K562 (cell line): ENCODE measurements around the gene ZNF180. TPM values are rescaled to one million over a fixed set of nuclear protein-coding genes. Genes with fewer than 3 reads are reported as not detected.

Source experiments
- CBX1 ChIP-seq: sonication (generic); IDR thresholded peaks from 2 replicates; pipeline ENCODE4 v1.6.1; 2016; ENCODE audit warnings: antibody characterized with exemption, low read depth, mild to moderate bottlenecking
- CEBPG ChIP-seq, 3 experiments: fragments of 200-800 bp in 1 of 3; sonication (Bioruptor generic) in 1 of 3; sonication (generic) in 1 of 3; formaldehyde crosslinking in 1 of 3; IDR thresholded peaks in 2 of 3; conservative IDR thresholded peaks in 1 of 3; 2 replicates each; pipeline versions ENCODE4 v1.6.1 to v1.8.0; 2016 to 2022; ENCODE audit warnings: missing compliant biosample characterization in 2 of 3, missing genetic modification characterization in 2 of 3, mild to moderate bottlenecking in 1 of 3, missing genetic modification reagents in 1 of 3
- ESRRB ChIP-seq: fragments of 250-450 bp; sonication (Bioruptor Pico); IDR thresholded peaks from 2 replicates; pipeline ENCODE4 v1.5.0; 2020; ENCODE audit warnings: mild to moderate bottlenecking, moderate library complexity, borderline replicate concordance
- EZH2 ChIP-seq: IDR thresholded peaks from 2 replicates; pipeline ENCODE4 v1.6.1; 2012; ENCODE audit warnings: low read depth, mild to moderate bottlenecking, inconsistent platforms, low read length, borderline replicate concordance
- GTF2F1 ChIP-seq: IDR thresholded peaks from 2 replicates; pipeline ENCODE4 v1.6.1; 2011; ENCODE audit warnings: low read depth, low read length, improper control_type of control experiment
- HNRNPH1 ChIP-seq: fragments of 200-400 bp; formaldehyde crosslinking; optimal IDR thresholded peaks from 2 replicates; pipeline ENCODE3; 2017; ENCODE audit warnings: low read depth, mild to moderate bottlenecking, low read length, moderate library complexity
- KLF13 ChIP-seq: fragments of 450-650 bp; IDR thresholded peaks from 2 replicates; pipeline ENCODE4 v1.6.1; 2016; ENCODE audit warnings: missing genetic modification characterization, low read depth, mild to moderate bottlenecking, missing compliant biosample characterization, moderate library complexity, borderline replicate concordance
- NCOA4 ChIP-seq: fragments of 450-650 bp; IDR thresholded peaks from 2 replicates; pipeline ENCODE4 v1.6.1; 2018; ENCODE audit warnings: mild to moderate bottlenecking; ENCODE audit not compliant: partially characterized antibody
- RBFOX2 ChIP-seq: fragments of 200-400 bp; formaldehyde crosslinking; IDR thresholded peaks from 2 replicates; pipeline ENCODE4 v1.6.1; 2017; ENCODE audit warnings: low read depth, mild to moderate bottlenecking, low read length, moderate library complexity
- SNRNP70 ChIP-seq: fragments of 200-400 bp; formaldehyde crosslinking; optimal IDR thresholded peaks from 2 replicates; pipeline ENCODE3; 2017; ENCODE audit warnings: low read depth, low read length
- SOX6 ChIP-seq: fragments of 450-650 bp; IDR thresholded peaks from 2 replicates; pipeline ENCODE4 v1.6.1; 2014; ENCODE audit warnings: mild to moderate bottlenecking
- SREBF1 ChIP-seq: fragments of 150-350 bp; IDR thresholded peaks from 2 replicates; pipeline ENCODE4 v1.6.1; 2014; ENCODE audit warnings: antibody characterized with exemption, low read depth, low read length, borderline replicate concordance
- TOE1 ChIP-seq, 2 experiments: fragments of 450-650 bp in 1 of 2; sonication (generic) in 1 of 2; formaldehyde crosslinking in 1 of 2; IDR thresholded peaks; 2 replicates each; pipeline versions ENCODE4 v1.7.1 to v1.8.0; 2016 to 2022; ENCODE audit warnings: borderline replicate concordance in 2 of 2, mild to moderate bottlenecking in 2 of 2, antibody characterized with exemption in 1 of 2, inconsistent platforms in 1 of 2, low read depth in 1 of 2, missing genetic modification reagents in 1 of 2, moderate library complexity in 1 of 2
- U2AF2 ChIP-seq: fragments of 200-400 bp; formaldehyde crosslinking; optimal IDR thresholded peaks from 2 replicates; pipeline ENCODE3; 2017; ENCODE audit warnings: low read depth, mild to moderate bottlenecking, low read length
- ZBTB17 ChIP-seq: fragments of 450-650 bp; formaldehyde crosslinking; IDR thresholded peaks from 2 replicates; pipeline ENCODE4 v1.4.0; 2020; ENCODE audit warnings: mild to moderate bottlenecking
- ZFP30 ChIP-seq: fragments of 250-450 bp; sonication (Bioruptor Pico); IDR thresholded peaks from 2 replicates; pipeline ENCODE4 v1.8.0; 2022; ENCODE audit warnings: moderate library complexity, mild to moderate bottlenecking, inconsistent platforms, borderline replicate concordance
- ZFPM2 ChIP-seq: fragments of 250-450 bp; sonication (Bioruptor Pico); IDR thresholded peaks from 2 replicates; pipeline ENCODE4 v1.5.1; 2022; ENCODE audit warnings: mild to moderate bottlenecking
- ZNF134 ChIP-seq: fragments of 250-450 bp; sonication (Bioruptor Pico); conservative IDR thresholded peaks from 2 replicates; pipeline ENCODE4 v1.4.0; 2020
- ZNF3 ChIP-seq: fragments of 250-450 bp; sonication (Bioruptor Pico); IDR thresholded peaks from 2 replicates; pipeline ENCODE4 v1.5.0; 2021; ENCODE audit warnings: mild to moderate bottlenecking, moderate library complexity
- ZNF699 ChIP-seq: fragments of 250-450 bp; sonication (Bioruptor Pico); IDR thresholded peaks from 2 replicates; pipeline ENCODE4 v1.8.0; 2021; ENCODE audit warnings: mild to moderate bottlenecking, moderate library complexity; ENCODE audit not compliant: insufficient replicate concordance
- polyA plus RNA-seq, 8 experiments: library from polyadenylated mRNA; depleted of rRNA in 4 of 8; stranded (reverse) in 5 of 8; unstranded in 3 of 8; fragments of >200 nt; fragmentation: Nextera tagmentation in 2 of 8; fragmentation: Illumina TruSeq in 1 of 8; extraction: Ambion mirVana in 2 of 8; extraction: Trizol in 1 of 8; gene quantifications; 2 replicates each; pipeline versions ENCODE4 v1.2.1 to v1.2.3, GENCODE V29; 2011 to 2014; ENCODE audit warnings: inconsistent platforms in 1 of 8, missing spikeins in 1 of 8
- total RNA-seq, 7 experiments: library from RNA; depleted of rRNA in 6 of 7; stranded (reverse); fragments of >200 nt in 6 of 7; fragmentation: Illumina TruSeq in 2 of 7; extraction: Trizol in 2 of 7; gene quantifications; 2 replicates each; pipeline versions ENCODE4 v1.2.1 to v1.2.3, GENCODE V29; 2011 to 2021; ENCODE audit warnings: low replicate concordance in 1 of 7
- TF ChIP-seq, protein P1 (sequence below): fragments of 250-450 bp; sonication (Bioruptor Pico); IDR thresholded peaks from 2 replicates; pipeline ENCODE4 v1.4.0; 2020; ENCODE audit warnings: borderline replicate concordance
- TF ChIP-seq, protein P2 (sequence below): fragments of 450-650 bp; formaldehyde crosslinking; conservative IDR thresholded peaks from 2 replicates; pipeline ENCODE4 v1.4.0; 2022; ENCODE audit warnings: mild to moderate bottlenecking, missing genetic modification characterization
- TF ChIP-seq, protein P3 (sequence below): fragments of 450-650 bp; formaldehyde crosslinking; IDR thresholded peaks from 2 replicates; pipeline ENCODE4 v1.4.0; 2022; ENCODE audit warnings: mild to moderate bottlenecking, moderate library complexity

Gene ZNF180
- total and polyA plus RNA-seq, 9 of the 15 experiments (the other 6 are each of a cell fraction or from before 2014, with no cell fraction given) = 1.8 to 8.7 (median 5.9) TPM

DNA sequence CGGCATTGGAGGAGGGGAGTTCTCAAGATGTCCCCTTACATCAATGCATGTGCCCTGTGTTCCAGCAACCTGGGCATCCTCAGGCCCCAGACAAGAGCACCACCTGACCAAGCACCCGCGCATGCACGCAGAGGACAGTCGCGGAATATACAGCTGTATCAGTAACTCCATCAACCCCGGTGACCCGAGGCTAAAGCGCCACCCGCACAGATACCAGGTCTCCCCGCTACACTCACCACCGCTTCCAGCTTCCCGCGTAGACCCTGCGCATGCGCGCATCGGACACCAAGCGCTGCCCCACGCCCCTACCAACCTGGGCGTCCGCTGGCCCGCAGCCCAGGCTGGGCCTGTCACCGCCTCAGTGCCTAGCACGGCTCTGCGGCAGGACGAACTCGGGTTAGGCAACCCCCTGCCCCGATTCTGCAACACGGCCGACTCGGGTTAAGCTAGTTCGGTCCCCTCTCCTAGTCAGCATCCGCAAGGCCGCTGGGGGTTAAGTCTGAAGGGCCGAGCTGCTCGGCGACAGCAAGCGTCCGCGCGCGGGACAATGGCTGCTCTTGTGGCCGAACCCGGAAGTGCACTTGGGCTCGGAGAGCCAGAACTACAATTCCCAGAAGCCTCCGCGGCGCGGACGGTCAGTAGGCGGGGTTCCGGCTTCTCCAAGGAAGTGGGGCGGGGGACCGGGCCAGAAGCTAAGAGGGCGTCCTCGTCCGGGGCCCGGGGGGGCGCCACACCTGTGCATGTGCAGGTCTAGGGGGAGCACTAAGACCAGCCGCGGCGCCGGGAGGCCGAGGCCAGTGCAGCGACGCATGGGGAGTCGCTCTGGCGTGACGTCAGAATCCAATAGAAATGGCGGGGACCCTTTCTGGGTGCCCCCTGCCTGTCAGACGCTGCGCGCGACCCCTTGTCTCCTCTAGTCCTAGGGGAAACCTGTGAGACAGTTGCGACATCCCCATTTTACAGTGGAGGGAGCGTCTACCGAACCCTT is at the start of gene ZNF180 (continued):
- TF ChIP-seq, protein P1, sequence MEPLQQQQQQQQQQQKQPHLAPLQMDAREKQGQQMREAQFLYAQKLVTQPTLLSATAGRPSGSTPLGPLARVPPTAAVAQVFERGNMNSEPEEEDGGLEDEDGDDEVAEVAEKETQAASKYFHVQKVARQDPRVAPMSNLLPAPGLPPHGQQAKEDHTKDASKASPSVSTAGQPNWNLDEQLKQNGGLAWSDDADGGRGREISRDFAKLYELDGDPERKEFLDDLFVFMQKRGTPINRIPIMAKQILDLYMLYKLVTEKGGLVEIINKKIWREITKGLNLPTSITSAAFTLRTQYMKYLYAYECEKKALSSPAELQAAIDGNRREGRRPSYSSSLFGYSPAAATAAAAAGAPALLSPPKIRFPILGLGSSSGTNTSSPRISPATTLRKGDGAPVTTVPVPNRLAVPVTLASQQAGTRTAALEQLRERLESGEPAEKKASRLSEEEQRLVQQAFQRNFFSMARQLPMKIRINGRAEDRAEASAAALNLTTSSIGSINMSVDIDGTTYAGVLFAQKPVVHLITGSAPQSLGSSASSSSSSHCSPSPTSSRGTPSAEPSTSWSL = no peak
- TF ChIP-seq GTF2F1 (no peak), TOE1 (IDR thresholded peaks at IDR 0.05; ENCODE audit: borderline replicate concordance) (peak; percentile 61; the same call in 1 of the 2 replicates), TOE1 (CRISPR knock-in tag; IDR thresholded peaks at IDR 0.05; ENCODE audit: borderline replicate concordance, low read depth) (0 out of 2 replicates have a peak, but pooled peaks have one; percentile 71), ZFPM2 (CRISPR knock-in tag) (no peak), NCOA4 (no peak), KLF13 (tag) (peak; percentile 58; the same call in 1 of the 2 replicates), CEBPG (CRISPR knock-in tag; IDR thresholded peaks at IDR 0.05) (peak; percentile 56), CEBPG (tag; conservative IDR thresholded peaks at IDR 0.05 in 1 of 2, IDR thresholded peaks at IDR 0.05 in 1 of 2) (peak in 1 of 2 experiments; percentile 59; a peak in 1 of 4 replicates), SREBF1 (no peak), ZFP30 (CRISPR knock-in tag) (no peak), RBFOX2 (peak; percentile 94), ZNF699 (CRISPR knock-in tag) (no peak), ZNF134 (no peak), EZH2 (no peak), CBX1 (peak; percentile 80), ESRRB (CRISPR knock-in tag) (no peak), SOX6 (no peak; the same call in none of the 2 replicates), ZBTB17 (CRISPR knock-in tag) (no peak), SNRNP70 (no peak), U2AF2 (no peak), HNRNPH1 (no peak), ZNF3 (CRISPR knock-in tag) (no peak)
- TF ChIP-seq, protein P2, sequence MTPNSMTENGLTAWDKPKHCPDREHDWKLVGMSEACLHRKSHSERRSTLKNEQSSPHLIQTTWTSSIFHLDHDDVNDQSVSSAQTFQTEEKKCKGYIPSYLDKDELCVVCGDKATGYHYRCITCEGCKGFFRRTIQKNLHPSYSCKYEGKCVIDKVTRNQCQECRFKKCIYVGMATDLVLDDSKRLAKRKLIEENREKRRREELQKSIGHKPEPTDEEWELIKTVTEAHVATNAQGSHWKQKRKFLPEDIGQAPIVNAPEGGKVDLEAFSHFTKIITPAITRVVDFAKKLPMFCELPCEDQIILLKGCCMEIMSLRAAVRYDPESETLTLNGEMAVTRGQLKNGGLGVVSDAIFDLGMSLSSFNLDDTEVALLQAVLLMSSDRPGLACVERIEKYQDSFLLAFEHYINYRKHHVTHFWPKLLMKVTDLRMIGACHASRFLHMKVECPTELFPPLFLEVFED (CRISPR knock-in tag) = no peak
- TF ChIP-seq, protein P3, sequence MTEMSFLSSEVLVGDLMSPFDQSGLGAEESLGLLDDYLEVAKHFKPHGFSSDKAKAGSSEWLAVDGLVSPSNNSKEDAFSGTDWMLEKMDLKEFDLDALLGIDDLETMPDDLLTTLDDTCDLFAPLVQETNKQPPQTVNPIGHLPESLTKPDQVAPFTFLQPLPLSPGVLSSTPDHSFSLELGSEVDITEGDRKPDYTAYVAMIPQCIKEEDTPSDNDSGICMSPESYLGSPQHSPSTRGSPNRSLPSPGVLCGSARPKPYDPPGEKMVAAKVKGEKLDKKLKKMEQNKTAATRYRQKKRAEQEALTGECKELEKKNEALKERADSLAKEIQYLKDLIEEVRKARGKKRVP (CRISPR knock-in tag) = no peak
